ENCODE results near the gene TNRC6C. TPM values are rescaled to one million over a fixed set of nuclear protein-coding genes. Genes with fewer than 3 reads are reported as not detected.

The TNRC6C gene
- total RNA-seq, 1 donor from 2014 or later, result 25.8 TPM

DNA sequence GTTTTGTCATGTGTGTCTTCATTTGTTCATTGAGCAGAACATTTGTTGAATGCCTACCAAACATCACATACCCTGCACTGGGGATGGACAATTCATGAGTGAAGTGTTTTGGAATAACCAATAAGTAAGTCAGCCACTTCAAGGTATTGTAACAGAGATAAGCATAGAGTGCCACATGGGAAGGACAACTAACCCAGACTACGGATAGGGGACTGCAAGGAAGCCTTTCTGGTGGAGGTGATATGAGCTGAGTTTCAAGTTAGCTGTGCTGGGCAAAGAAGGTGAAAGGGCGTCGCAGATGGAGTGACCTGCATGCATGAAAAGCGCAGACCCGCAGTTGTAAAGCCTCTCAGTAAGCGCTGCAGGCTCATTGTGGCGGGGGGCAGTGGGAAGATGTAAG lies 78.8 kb downstream of the TNRC6C start:
- no peaks in the 10 kb centered on the region for H3K9me3 ChIP-seq
- H3K36me3 ChIP-seq, result peaks cover 0 to 3% of the 10 kb centered on the region in 2 donors
- DNase-seq (ENCODE audit: low spot score in 2 of 2), result no peak
- TF ChIP-seq, protein P1, sequence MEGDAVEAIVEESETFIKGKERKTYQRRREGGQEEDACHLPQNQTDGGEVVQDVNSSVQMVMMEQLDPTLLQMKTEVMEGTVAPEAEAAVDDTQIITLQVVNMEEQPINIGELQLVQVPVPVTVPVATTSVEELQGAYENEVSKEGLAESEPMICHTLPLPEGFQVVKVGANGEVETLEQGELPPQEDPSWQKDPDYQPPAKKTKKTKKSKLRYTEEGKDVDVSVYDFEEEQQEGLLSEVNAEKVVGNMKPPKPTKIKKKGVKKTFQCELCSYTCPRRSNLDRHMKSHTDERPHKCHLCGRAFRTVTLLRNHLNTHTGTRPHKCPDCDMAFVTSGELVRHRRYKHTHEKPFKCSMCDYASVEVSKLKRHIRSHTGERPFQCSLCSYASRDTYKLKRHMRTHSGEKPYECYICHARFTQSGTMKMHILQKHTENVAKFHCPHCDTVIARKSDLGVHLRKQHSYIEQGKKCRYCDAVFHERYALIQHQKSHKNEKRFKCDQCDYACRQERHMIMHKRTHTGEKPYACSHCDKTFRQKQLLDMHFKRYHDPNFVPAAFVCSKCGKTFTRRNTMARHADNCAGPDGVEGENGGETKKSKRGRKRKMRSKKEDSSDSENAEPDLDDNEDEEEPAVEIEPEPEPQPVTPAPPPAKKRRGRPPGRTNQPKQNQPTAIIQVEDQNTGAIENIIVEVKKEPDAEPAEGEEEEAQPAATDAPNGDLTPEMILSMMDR (IDR thresholded peaks at IDR 0.05), result no peak
- peaks cover 8 to 34% of the 10 kb centered on the region in 2 donors for H3K4me1 ChIP-seq
- intact Hi-C loops (cut with DNase I), result no loop called here
- H3K27ac ChIP-seq, result no peak overlapping the region
- H3K4me3 ChIP-seq, result no peak overlapping the region
- H3K27me3 ChIP-seq, result no peaks in the 10 kb centered on the region

DNA sequence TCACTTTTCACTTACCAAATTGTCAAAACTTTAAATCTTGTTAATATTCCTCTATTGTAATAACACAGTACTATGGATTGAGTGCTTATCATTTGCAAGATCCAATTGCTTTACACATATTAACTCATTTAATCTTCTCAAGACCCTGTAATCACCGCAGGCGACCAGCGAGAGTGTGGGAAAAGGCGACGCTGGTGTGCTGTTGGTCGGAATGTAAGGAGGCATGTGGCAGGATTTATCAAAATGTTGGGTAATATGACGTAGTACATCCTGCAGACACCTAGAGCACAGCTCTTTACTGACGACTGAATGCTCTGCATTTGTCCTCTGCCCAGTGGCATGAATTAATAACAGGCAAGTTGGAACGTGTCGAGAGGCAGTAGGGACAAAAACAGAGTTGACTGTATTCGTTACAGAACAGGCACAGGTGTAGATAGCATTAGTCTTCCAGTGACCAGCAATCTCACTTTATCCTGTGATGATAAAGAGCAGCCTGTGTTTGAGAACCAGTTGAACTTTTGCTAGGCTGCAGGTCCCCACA lies 80.3 kb downstream of the TNRC6C start:
- TF ChIP-seq, protein P1 (IDR thresholded peaks at IDR 0.05), result no peak
- DNase-seq (ENCODE audit: low spot score in 2 of 2), result no peak
- Histone ChIP-seq H3K4me3 (no peak overlapping the region), H3K27ac (no peak overlapping the region), H3K4me1 (peaks cover 0 to 28% of the 10 kb centered on the region in 2 donors), H3K36me3 (peaks cover 0 to 3% of the 10 kb centered on the region in 2 donors), H3K9me3 (no peaks in the 10 kb centered on the region), H3K27me3 (no peaks in the 10 kb centered on the region)
- intact Hi-C loops (cut with DNase I), result no loop called here

DNA sequence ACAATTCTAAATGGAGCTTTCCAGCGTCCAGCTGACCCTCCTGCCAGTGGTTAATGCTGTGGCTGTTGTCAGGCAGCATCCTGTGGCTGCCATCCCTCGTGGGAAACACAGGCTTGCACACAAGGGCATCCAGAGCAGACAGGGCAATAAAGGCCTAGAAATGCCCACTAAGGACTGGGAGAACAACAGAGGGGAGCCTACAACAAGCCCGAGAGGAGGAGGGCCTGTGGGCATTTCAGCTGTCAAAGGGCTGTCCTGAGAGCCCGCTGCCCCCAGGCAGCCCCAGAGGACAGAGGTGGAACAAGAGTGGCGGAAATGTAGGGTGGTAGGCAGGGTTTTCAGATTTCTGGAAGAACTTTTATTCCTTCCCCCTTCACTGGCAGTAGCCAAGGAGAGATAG lies 81.1 kb downstream of the TNRC6C start:
- Histone ChIP-seq H3K4me1 (peaks cover 0 to 27% of the 10 kb centered on the region in 2 donors), H3K27ac (peak overlapping the region in 1 of 2 donors; percentile 91), H3K27me3 (no peaks in the 10 kb centered on the region), H3K9me3 (no peaks in the 10 kb centered on the region), H3K36me3 (peaks cover 0 to 3% of the 10 kb centered on the region in 2 donors), H3K4me3 (no peak overlapping the region)
- no peak for DNase-seq (ENCODE audit: low spot score in 2 of 2)
- TF ChIP-seq, protein P1 (IDR thresholded peaks at IDR 0.05), result no peak
- intact Hi-C loops (cut with DNase I), result no loop called here

DNA sequence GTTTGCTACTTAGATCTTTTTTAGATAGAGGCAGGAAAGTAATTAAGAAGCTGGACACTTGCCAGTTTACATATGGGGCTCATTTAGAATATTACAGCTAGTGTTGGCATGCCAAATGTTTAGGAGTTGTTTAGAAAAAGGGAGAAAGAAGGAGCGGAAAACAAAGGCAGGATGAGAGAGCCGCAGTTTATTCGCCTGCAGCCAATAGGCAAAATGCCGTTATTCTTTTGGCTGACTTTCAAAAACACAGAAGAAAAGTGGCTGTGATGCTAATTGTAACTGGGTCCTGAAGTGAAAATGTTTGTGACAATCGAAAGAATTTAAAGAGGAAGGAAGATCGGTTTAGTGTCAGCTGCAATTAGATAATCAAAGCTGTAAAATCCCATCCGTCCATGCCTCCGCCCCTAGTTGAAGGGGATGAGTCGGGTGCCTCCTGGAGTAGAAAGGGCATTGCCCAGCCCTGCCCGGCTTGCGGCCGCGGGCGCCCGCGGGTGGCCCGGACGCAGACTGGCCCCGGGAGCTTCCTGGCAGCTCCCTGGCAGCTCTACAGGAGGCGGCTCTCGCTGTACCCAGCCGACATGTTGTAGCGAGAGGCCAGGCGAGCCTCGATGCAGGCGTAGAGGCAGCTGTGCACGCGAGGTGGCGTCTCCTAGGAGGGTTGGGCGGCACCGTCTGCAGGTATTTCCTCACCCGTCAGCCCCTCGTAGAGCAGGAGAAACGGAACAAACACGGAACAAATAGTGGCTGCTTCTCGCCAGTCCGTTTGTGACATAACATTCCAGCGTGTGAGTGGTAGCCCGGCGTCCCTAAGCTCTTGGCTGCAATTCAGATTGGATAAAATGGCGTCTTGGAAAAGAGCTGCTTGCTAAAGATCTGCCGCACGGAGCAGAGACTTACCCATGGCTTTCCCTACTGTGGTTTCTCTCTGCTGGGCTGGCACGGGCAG lies 82.2 kb downstream of the TNRC6C start:
- H3K27ac ChIP-seq, result peak overlapping the region; percentile 79 to 91
- intact Hi-C loops (cut with DNase I), result no loop called here
- no peaks in the 10 kb centered on the region for H3K9me3 ChIP-seq
- H3K36me3 ChIP-seq, result peaks cover 0 to 3% of the 10 kb centered on the region in 2 donors
- DNase-seq (ENCODE audit: low spot score in 2 of 2), result peak; percentile 21 to 81
- peak overlapping the region; percentile 57 to 64 for H3K4me3 ChIP-seq
- no peaks in the 10 kb centered on the region for H3K27me3 ChIP-seq
- TF ChIP-seq, protein P1 (IDR thresholded peaks at IDR 0.05), result peak in 1 of 3 experiments; percentile 17
- H3K4me1 ChIP-seq, result peaks cover 0 to 22% of the 10 kb centered on the region in 2 donors

DNA sequence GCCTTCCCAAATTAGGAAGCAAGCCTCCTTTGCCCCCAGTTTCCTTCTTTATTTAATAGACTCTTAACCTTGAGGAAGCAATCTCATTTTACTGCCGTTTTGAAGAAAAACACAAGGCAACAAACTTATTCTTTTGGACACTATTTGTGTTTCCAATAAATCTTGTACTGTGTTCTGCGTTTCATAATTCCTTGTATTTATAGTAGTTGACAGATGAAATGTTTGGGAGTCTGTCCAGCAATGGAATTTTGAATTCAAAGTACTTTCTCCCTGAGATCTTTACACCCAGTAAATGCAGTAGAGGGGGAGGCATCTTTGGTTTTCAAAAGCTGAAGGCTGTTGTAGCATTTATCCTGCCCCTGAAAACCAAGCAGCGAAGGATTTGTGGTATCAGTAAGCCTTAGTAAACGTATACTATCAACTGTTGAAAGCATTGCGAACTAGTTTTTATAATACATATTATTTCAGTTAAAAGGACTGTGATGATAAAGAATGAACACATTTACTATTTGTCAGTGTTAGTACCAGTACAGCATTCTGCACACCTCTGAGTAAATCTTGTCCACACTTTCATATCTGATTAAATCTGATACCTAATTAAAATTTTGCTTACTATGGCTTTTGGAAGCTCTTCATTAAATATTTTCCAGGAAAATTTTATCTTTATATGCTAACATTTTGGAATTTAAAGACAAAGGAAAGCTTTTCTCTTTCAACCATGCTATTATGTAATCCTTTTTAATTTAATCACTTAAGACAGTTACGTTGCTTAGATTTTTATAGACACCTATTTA lies 83.1 kb downstream of the TNRC6C start:
- H3K9me3 ChIP-seq, result no peaks in the 10 kb centered on the region
- TF ChIP-seq, protein P1 (IDR thresholded peaks at IDR 0.05), result no peak
- peaks cover 0 to 22% of the 10 kb centered on the region in 2 donors for H3K4me1 ChIP-seq
- H3K36me3 ChIP-seq, result peaks cover 0 to 3% of the 10 kb centered on the region in 2 donors
- intact Hi-C loops (cut with DNase I), result no loop called here
- no peaks in the 10 kb centered on the region for H3K27me3 ChIP-seq
- peak overlapping the region; percentile 79 to 91 for H3K27ac ChIP-seq
- H3K4me3 ChIP-seq, result peak overlapping the region; percentile 57 to 64
- no peak for DNase-seq (ENCODE audit: low spot score in 2 of 2)
